IPS DF 4.7 (cell line): Measurements from ENCODE around the gene SLC23A2.
"Not testable (repeated sequence)": the region's sequence is repeated elsewhere in the genome, so short reads cannot be mapped to it uniquely, and the experiment has no call there.

Experiments used
- DNase-seq: peaks from one replicate; pipeline ENCODE4 v3.0.0-alpha.2; 2013; ENCODE audit warnings: low spot score; ENCODE audit errors: extremely low read depth

Gene SLC23A2

DNA sequence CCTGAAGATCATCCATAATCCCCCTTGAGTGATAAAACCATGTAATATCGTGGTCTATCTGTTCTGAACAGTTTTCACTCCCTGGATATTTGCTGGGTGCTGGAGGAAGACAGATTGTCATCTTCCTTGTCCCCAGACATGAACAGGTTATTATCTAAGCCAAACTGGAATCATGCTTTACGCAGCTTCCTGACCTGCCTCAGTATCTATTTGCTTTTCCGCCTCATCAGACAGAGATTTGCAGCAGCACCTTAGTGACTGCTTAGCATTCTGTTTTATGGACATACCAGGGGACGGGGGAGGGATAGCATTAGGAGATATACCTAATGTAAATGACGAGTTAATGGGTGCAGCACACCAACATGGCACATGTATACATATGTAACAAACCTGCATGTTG, 124.6 kb downstream of the SLC23A2 start:
- no peak for DNase-seq

DNA sequence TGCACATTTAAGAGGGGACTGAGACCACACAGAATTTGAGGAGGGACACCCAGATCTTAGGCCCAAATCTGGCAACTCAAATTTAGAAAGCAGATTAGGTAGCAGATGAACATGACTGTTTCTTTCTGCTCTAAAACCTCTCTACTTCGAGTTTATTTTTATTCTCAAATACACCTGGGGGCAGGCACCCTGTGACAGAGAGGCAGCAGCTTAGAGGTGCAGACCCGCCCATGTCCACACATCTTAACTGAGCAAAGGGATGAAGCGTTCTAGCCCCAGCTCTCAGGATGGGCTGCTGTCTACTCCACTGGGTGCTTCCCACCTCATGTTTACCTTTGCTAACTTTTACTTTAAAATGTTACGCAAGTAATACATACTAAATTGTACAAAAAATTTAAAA, 125.0 kb downstream of the SLC23A2 start:
- DNase-seq = no peak

DNA sequence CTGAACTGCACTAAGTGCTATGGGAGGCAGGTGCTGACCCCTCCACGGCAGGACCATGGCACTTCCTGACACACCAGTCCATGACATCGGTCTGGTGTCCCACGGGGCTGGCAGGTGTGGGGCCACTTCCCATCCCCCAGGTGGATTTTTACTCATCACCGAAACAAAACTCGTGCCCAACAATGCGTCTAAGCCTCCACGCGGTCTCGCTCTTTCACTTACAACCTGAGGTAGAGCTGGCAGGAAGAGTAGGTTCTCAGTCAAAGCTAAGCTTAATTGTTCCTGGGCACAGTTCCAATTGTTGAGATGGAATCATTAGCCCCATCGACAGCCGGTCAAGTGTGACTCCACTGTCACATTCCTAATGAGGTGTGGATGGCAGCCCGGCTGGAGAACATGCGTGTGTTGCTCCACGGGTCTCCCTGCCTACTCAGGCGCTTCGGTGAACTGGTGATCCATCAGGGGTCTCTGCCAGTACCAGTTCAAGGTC, 125.7 kb downstream of the SLC23A2 start:
- no peak for DNase-seq

DNA sequence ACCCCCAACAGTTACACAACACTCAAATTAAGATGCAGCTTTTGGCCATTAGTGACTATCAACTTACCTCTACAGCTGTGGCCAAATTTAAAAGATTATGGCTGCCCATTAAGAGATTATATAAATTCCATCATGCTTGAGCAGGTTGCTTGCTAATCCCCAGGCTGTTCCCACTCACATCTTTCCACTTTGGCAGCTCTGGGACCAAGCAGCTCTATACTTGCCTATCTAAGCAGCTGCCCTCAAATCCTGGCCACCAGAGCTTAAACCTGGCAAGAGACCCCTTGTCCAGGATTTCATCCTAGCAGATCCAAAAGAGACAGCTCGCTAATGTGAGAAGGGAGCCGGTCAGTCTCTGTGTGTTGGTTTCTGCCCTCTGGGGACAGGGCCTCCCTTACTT, 127.9 kb downstream of the SLC23A2 start:
- no peak for DNase-seq

DNA sequence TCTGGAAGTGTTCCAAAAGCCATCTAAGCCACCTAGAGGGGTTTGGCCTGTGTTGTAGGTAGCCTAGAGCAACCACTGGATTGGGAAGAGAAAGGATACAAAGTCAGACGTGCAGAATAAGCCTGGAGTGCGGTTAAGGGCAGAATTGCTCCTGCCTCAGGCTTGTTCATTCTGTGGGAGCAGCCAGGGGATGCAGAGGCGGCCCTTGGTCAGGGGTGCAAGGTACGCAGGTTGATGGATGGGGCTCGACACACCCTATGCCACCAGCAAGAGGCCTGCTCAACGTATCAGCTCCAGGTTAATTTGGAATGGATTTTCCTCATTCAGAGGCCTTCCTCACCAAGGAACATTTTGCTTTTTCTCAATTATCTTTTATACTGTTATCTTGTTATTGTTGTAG, 129.8 kb downstream of the SLC23A2 start:
- no peak for DNase-seq

DNA sequence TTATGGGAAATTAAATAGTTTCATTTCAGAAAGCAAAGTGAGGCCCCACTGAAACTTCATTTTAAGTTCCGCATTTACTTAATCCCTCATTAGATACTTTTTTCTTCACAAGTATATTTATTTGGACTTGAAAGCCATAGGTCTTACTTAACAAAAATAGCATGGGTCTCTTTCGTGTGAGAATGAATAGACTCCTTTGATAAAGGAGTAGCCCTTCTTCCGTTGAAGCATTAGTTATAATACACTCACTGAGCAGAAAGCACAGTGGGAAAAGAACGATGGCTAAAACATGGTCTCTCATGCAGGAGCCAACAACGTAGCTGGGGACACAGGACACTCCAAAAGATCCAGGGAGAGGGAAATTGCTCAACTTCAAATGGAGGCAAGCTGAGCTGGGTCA, 130.4 kb downstream of the SLC23A2 start:
- no peak for DNase-seq

DNA sequence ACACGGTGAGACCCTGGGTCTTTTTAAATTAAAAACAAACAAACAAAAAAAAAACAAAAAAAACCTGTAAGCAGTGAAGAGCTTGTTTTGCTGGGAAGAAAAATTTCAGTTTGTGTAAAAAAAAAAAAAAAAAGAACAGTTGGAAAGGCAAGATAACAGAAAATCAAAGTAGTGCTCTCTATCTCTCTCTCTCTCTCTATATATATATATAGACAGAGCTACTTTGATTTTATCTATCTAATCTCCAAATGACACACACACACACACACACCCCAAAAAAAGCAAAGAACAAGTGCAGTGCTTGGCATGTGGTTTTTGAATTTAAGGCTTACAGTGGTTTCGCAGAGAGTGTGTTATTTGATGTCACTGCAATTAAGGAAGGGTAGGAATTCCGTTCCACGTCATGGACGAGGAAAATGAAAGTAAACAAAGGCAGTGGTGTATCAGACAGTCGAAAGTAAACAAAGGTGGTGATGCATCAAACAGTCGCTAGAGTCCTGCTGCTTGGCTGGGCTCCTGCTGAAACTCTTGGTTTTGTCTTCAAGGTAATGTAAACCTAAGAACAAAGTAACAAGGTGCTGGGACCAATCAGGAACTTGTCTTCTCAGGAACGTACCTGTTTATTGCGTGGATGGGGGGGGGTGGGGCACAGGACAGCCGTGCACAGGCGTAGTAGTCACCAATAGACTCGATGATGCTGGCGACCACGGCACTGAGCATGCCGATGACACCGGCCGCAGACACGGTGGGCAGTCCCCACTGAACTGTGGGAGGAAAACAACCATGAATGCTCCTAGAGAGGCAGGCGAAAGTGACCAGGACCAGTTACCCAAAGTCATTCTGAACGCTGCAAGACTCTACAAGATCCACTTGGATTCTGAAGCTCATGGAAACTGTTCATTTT, 131.8 kb downstream of the SLC23A2 start:
- no peak for DNase-seq

DNA sequence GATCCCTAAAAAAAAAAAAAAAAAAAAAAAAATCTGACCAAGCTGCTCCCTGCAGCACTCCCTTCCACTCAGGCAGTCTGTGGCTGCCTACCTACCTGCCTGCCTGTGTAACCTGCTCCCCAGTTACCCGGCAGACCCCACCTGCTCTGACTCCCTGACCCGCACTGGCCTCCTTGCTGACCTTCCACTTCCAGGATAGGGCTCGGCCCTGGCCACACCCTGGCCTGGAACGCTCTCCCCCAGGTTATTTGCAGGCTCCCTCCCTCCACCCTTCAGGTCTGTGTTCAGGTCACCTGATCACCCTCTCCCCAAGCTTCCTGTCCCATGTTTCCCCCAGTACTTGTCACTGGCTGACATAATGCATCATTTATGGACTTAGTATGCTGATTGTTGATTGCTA, 134.3 kb downstream of the SLC23A2 start:
- DNase-seq = no peak

DNA sequence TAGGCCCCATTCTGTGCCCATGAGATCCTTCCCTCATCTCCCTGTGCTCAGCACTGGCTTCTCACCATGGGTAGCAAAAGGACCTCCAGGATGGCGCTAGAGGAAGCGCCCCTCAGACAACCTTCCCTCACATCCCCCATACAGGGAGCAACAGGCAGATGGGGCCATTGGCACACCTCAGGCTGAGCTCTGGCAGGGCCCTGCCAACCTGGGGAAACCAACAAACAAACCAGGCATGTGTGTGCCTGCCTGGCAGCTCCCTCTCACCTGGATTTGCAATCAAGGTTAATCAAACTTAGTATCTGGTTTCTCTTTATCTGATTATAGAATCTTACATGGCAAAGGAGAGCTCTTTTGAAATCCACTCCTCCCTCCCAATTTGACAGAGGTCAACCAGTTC, 134.9 kb downstream of the SLC23A2 start:
- no peak for DNase-seq

DNA sequence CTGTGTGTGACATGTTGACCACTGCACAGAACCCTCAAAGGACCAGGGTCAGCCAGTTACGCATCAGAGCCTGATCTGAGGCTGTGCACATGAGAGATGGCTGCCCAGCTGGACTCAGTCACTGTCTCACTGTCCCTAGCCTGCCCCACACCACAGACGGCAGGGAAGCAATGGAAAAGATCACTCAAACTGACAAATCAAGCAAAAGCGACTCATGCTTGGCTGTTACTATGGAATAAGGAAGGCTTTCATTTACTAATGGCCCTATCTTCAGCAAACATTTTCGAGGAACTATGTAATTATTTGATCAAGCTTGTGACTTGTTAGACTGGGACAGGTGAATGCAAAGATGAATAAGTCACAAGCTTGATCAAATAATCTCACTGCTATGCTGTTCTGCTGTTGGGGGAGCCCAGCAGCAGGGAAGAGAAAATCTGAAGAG, 137.0 kb downstream of the SLC23A2 start:
- no peak for DNase-seq

DNA sequence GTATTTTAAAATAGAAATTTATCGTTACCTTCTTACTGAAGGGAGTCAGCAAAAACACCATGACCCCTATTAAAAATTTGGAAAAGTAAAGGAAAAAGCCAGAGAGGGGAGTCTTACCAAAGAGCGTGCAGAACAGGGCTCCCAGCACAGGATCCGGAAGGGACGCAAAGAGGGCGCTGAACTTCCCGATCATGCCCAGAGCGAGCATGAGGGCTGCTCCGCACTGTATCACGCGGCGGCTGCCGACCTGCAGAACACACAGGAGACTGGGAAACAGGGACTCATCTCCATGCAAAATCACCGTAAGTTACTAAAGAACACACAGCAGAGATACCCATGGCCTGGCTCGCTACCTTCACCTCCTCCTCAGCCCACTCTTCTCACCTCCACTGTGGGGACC, 138.6 kb downstream of the SLC23A2 start:
- no peak for DNase-seq

DNA sequence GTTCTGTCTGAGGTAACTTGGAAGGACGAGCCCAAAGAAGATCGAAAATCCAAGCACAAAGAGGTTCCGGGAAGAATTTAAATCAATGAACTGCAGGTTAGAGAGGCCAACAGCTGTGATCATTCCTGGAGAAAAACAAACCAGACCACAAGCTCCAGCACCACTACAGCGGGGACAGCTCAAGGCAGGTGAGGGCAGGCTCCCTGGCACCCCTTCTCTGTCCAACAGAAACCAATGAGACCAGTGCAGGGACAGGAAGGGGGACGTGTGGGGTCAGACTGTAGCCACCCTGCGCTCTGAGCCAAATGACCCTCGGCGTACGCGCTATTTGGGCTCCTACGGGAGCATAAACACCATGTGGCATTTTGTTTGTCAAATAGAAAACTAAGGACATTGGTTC, 139.3 kb downstream of the SLC23A2 start:
- no peak for DNase-seq

DNA sequence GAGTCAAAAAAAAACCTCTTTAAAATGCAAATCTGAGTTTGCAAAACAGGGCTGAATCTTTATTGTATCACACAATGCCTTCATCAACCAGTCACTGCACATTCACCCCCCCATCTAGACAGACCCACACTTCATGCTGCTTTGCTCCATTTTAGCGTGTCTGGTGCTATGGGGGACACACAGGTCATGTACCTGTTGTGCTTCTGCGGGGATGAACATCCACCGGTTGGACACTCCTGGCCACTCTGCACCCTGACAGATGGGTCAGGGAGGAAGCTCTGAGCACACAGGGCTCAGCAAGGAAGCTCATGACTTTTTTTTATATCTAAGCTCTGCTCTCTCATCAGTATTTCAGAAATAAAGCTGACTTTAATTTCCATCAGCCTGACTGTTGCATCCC, 143.3 kb downstream of the SLC23A2 start:
- no peak for DNase-seq

DNA sequence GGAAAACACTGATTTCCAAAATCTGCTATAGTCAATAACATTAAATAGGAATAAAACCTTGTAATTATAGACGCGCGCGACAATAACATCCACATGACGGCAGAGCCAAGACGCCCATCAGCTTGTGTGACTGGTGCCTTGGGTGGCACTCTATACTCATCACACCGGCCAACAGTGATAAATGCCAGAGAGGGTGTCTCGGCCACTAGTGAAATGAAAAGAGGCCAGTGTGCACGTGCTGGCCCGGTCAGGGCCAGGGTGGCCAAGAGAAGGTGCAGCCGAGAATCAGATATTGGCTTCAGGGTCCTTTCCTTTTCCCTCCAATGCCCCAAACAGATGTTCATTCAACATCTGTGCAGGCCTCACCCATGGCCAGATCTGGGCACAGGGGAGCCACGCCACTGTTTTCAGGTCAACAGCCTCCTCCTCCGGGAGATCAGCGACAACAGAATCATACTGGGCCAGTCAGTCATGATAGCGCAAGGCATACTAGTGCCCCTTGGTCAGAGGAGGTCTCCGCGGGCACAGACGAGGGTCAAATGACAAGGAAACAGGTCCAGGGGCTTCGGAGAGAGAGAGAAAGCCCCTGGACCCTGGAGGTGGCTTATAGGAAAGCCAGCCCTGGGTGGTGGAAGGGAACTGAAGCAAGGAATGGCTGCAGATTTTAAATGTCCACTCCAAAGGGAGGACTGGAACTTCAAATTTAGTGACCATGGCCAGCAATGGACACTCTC, 145.1 kb downstream of the SLC23A2 start:
- DNase-seq = no peak

DNA sequence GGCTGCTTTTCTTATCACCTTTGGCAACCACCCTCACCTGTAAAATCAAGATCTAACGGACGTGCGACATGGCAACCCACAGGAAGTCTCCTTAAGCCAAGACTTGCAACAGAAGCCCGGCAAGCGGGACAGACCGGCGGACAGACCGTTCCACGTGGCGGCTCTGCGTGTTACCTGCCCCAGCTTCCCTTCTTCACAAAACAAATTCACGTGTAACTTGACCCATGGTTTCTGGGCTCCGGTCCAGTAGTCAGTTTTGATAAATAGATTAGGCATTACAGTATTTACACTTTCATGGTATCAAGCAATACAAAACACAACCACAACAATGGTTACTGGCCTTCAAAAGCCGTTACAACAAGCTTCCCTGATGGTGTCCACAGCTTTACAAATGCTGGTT, 145.8 kb downstream of the SLC23A2 start:
- DNase-seq = no peak

DNA sequence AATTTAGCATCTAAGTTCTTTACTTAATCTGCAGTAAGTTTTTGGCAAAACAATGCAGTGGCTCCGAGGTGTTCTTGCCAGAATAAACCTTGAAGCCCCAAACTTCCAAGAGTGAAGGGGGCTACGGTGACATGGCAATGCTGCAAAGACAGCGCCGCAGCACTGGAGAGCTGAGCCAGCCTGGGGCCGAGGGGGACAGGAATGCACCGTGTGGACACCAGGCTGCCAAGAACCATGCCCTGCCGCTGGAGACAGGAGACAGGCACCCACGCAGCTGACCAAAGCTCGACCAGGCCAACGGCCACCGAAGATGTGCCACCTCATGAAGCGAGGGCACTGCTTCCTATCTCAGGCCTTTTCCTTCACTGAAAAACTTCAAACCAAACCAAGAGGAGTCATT, 146.2 kb downstream of the SLC23A2 start:
- no peak for DNase-seq

DNA sequence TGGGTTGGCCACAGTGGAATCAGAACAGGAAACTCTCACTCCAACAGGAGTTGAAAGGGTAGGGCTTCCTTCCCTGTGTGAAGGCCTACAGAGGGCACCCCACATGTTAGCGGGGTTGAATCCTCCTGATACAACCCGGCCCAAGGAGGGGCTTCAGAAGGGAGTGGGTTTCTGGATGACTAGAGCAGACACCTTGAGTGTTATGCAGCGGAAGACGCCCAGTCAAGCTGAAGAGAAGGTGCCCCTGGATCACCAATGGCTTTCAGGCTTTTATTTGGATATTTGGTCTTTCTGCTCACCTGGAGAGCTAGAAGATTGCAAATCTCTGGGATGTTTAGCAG, 146.8 kb downstream of the SLC23A2 start:
- DNase-seq = no peak

DNA sequence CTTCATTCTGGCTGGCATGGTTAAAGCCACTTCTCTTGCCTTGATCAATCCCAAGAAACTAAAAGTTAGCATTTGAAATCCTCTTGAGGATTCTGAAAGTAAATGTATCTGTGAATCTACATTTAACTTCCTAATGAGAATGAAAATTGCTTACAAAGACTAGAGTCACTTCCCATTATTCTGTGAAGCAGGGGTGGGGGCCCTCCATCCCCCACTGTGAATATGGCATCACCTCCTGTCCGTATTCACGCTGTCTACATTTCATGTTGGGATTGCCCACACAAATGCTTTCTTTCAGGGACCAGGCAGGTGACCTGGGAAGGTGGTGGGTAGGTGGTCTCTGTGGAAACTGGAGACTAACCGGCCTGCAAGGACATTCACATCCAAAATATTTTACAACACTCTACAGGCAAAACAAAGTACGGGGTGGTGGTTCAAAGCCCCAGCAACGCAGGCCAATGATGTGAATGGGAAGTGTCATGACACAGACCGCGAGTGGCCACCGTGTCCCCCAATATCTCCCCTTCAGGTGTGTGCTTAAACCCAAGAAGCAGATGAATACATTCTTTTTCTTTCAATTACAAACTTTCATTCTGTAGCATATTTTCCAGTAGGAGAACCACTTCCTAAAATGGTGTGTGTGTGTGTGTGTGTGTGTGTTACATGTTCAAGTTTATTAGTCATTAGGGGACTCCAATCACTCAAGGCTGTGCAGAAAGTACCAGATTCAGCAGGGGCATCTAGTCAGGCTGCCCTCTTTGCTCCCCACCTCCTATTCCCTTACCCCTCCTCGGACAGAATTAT, 147.4 kb downstream of the SLC23A2 start:
- no peak for DNase-seq

DNA sequence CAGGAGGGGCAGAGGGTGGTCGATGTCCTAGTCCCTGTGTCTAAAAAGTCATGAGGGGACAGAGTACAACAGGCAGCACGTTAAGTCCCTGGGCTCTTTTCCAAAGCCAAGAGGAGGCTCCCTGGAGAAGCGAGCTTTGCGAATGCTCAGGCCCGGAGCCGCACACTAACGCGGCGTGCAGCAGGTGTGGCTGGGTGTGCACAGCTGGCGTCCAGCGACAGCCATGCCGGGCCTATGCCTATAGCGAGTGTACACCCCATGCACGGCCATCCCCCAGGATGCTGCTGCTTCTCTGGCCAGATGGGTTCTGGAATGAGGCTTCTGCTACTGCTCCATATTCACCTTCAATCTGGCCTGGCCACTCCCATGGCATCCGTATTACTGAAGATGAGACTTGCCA, 148.3 kb downstream of the SLC23A2 start:
- no peak for DNase-seq

DNA sequence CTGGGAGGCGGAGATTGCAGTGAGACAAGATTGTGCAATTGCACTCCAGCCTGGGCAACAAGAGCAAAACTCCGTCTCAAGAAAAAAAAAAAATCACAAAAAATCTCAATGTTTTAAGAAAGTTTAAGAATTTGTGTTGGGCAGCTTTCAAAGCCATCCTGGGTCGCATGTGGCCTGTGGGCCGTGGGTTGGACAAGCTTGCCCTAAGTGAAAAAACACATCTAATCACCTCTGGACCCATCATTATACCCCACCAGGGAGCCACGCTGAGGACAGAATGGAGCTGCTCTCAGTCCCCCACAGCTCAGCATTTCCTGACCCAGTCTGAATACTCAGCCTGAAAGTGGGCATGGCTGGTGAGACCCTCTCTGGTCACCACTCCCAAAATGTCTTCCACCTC, 150.3 kb downstream of the SLC23A2 start:
- DNase-seq = no peak

DNA sequence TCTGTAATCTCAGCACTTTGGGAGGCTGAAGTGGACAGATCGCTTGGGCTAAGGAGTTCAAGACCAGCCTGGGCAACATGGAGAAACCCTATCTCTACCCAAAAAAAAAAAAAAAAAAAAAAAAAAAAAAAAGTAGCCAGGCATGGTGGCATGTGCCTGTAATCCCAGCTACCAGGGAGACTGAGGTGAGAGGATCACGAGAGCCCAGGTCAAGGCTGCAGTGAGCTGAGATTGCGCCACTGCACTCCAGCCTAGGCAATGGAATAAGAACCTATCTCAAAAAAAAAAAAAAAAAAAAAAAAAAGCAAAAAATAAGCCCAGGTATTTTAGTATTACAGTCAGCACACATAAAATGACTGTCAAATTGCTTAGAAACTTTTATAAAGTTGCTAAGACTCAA, 152.5 kb downstream of the SLC23A2 start:
- DNase-seq = not testable (repeated sequence)

DNA sequence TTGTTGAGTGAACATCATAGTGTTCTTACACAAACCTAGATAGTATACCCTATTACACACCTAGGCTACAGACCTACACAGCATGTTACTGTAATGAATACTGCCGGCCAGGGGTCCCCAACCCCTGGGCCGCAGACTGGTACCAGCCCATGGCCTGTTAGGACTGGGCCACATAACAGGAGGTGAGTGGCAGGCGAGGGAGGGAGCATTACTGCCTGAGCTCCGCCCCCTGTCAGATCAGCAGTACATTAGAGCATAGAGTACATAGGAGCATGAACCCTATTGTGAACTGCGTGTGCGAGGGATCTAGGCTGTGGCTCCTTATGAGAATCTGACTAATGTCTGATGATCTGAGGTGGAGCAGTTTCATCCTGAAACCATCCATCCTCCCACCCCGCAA, 153.3 kb downstream of the SLC23A2 start:
- no peak for DNase-seq
